GM23248 (cell line): Measurements from ENCODE around the gene ZNF668. TPM values are rescaled to one million over a fixed set of nuclear protein-coding genes. Genes with fewer than 3 reads are reported as not detected.

Experiments used
- DNase-seq: peaks from one replicate; pipeline ENCODE4 v3.0.0-alpha.2; 2015
- H2AFZ ChIP-seq: fragments of 200-600 bp; sonication (generic); 2 replicates; pipeline ENCODE4 v1.6.1; 2016; ENCODE audit warnings: antibody characterized with exemption
- H3F3A ChIP-seq: fragments of 200-600 bp; sonication (generic); 2 replicates; pipeline ENCODE4 v1.6.1; 2016; ENCODE audit warnings: mild to moderate bottlenecking, antibody characterized with exemption, mixed run types; ENCODE audit not compliant: insufficient read depth
- H3K27ac ChIP-seq: fragments of 200-600 bp; sonication (generic); 2 replicates; pipeline ENCODE4 v1.5.1; 2016; ENCODE audit warnings: mild to moderate bottlenecking
- H3K27me3 ChIP-seq: fragments of 200-600 bp; sonication (generic); replicated peaks from 2 replicates; pipeline ENCODE4 v1.6.1; 2016; ENCODE audit warnings: mild to moderate bottlenecking; ENCODE audit not compliant: insufficient read depth
- H3K36me3 ChIP-seq: fragments of 200-600 bp; sonication (generic); 2 replicates; pipeline ENCODE4 v1.6.1; 2016; ENCODE audit warnings: low read depth, mild to moderate bottlenecking
- H3K4me1 ChIP-seq: fragments of 200-600 bp; sonication (generic); 2 replicates; pipeline ENCODE4 v1.6.1; 2016; ENCODE audit warnings: mild to moderate bottlenecking; ENCODE audit not compliant: insufficient read depth
- H3K4me2 ChIP-seq: fragments of 200-600 bp; sonication (generic); one replicate; pipeline ENCODE4 v1.6.1; 2016; ENCODE audit warnings: mild to moderate bottlenecking; ENCODE audit not compliant: unreplicated experiment
- H3K4me3 ChIP-seq: fragments of 200-600 bp; sonication (generic); 2 replicates; pipeline ENCODE4 v1.5.1; 2016; ENCODE audit warnings: mild to moderate bottlenecking
- H3K79me2 ChIP-seq: fragments of 200-600 bp; sonication (generic); 2 replicates; pipeline ENCODE4 v1.6.1; 2016; ENCODE audit warnings: mild to moderate bottlenecking; ENCODE audit not compliant: insufficient read depth
- H3K9ac ChIP-seq: fragments of 200-600 bp; sonication (generic); 2 replicates; pipeline ENCODE4 v1.6.1; 2016; ENCODE audit warnings: mild to moderate bottlenecking
- H3K9me2 ChIP-seq: fragments of 200-600 bp; sonication (generic); 2 replicates; pipeline ENCODE4 v1.6.1; 2016; ENCODE audit warnings: mixed run types, mild to moderate bottlenecking, moderate library complexity; ENCODE audit not compliant: insufficient read depth
- H3K9me3 ChIP-seq: fragments of 200-600 bp; sonication (generic); one replicate; pipeline ENCODE4 v1.6.1; 2017; ENCODE audit warnings: low read depth
- H4K20me1 ChIP-seq: fragments of 200-600 bp; sonication (generic); 2 replicates; pipeline ENCODE4 v1.6.0; 2016; ENCODE audit not compliant: insufficient read depth
- EZH2 ChIP-seq: fragments of 200-600 bp; sonication (generic); IDR thresholded peaks from 2 replicates; pipeline ENCODE4 v1.6.1; 2018; ENCODE audit warnings: antibody characterized with exemption, mild to moderate bottlenecking; ENCODE audit not compliant: insufficient read depth, poor library complexity, severe bottlenecking
- EZH2phosphoT487 ChIP-seq: fragments of 200-600 bp; sonication (generic); IDR thresholded peaks from 2 replicates; pipeline ENCODE4 v1.6.1; 2018; ENCODE audit warnings: antibody characterized with exemption, moderate library complexity, mild to moderate bottlenecking, low read depth; ENCODE audit not compliant: insufficient read depth
- WGBS, 2 experiments: methylation state at CpG; one replicate each; pipeline ENCODE4 v1.1.6; 2015 to 2017; ENCODE audit warnings: low lambda C conversion rate in 2 of 2, low coverage in 1 of 2; ENCODE audit errors: missing lambda C conversion rate in 2 of 2; 5-methylcytosine and 5-hydroxymethylcytosine counted together
- in situ Hi-C: fragments of 300-500 bp; cut with MboI; formaldehyde crosslinking; loops from 2 replicates; pipeline ENCODE4 v1.15.0; 2020
- polyA plus RNA-seq: library from polyadenylated mRNA; unstranded; fragments of >200 nt; fragmentation: Nextera tagmentation; extraction: Ambion mirVana; gene quantifications from 2 replicates; pipeline ENCODE4 v1.2.1, GENCODE V29; 2016
- total RNA-seq: library from RNA; depleted of rRNA; stranded (reverse); fragments of >200 nt; shearing (Covaris generic); gene quantifications from 2 replicates; pipeline ENCODE4 v1.2.3, GENCODE V29; 2014

The ZNF668 gene
- total and polyA plus RNA-seq, 2 experiments from 2014 or later = 19.5 to 21.8 TPM

GRCh38 chr16:31072540-31073141 lies 1.4 kb downstream of the ZNF668 start:
- H3K9me2 ChIP-seq = no peaks in the 10 kb centered on the region
- peak; percentile 72 for DNase-seq
- H4K20me1 ChIP-seq = no peaks in the 10 kb centered on the region
- H3K27me3 ChIP-seq = no peaks in the 10 kb centered on the region
- peak overlapping the region; percentile 82 for H3K4me2 ChIP-seq
- peaks cover 2% of the 10 kb centered on the region; the same call in 1 of the 2 replicates for H3K36me3 ChIP-seq
- peaks cover 18% of the 10 kb centered on the region for H3K4me1 ChIP-seq
- no peak for TF ChIP-seq EZH2
- no peak for TF ChIP-seq EZH2phosphoT487
- H3F3A ChIP-seq = peaks cover 19% of the 10 kb centered on the region
- H3K9ac ChIP-seq = peak overlapping the region; percentile 96
- H2AFZ ChIP-seq = peak overlapping the region; percentile 70
- in situ Hi-C loops = no loop called here
- WGBS, 2 experiments = 0 to 1% methylated on average over 27 of the region's 27 CpGs
- H3K9me3 ChIP-seq = no peaks in the 10 kb centered on the region
- H3K79me2 ChIP-seq = peaks cover 88% of the 10 kb centered on the region
- peak overlapping the region; percentile 94 for H3K27ac ChIP-seq
- peak overlapping the region; percentile 93 for H3K4me3 ChIP-seq

DNA sequence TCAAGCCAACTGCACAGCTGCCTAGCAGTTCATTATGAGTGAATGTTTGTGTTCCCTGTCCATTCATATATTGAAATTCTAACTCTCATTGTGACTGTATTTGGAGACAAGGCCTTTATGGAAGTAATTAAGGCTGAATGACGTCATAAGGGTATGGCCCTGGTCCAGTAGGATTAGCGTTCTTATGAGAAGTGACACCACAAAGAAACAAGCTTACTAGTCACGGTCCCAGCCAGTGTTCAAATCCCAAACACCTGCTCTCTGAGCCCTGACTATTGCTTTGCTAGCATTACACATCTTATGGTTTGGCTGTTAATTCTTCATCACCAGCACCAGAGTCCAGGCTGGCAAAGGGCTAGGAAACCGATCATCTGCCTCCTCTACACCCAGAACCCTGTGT lies 2.2 kb downstream of the ZNF668 start:
- peaks cover 88% of the 10 kb centered on the region for H3K79me2 ChIP-seq
- WGBS, 2 experiments = 3% methylated on average over 4 of the region's 4 CpGs
- in situ Hi-C loops = no loop called here

GRCh38 chr16:31067342-31067741 lies 6.7 kb downstream of the ZNF668 start:
- Histone ChIP-seq H3K9me2 (no peaks in the 10 kb centered on the region), H4K20me1 (no peaks in the 10 kb centered on the region), H3K4me2 (no peak overlapping the region), H3K27ac (no peak overlapping the region), H3K4me1 (peaks cover 33% of the 10 kb centered on the region), H3K9me3 (no peaks in the 10 kb centered on the region), H2AFZ (no peak overlapping the region), H3K27me3 (no peaks in the 10 kb centered on the region), H3K79me2 (peaks cover 90% of the 10 kb centered on the region), H3K9ac (no peak overlapping the region), H3K4me3 (no peak overlapping the region), H3K36me3 (no peaks in the 10 kb centered on the region), H3F3A (peaks cover 32% of the 10 kb centered on the region)
- DNase-seq = no peak
- in situ Hi-C loops = no loop called here
- TF ChIP-seq EZH2phosphoT487 (no peak), EZH2 (no peak)
- 94 to 95% methylated on average over 3 of the region's 3 CpGs for WGBS, 2 experiments

More for the DNA sequence above, 2.2 kb downstream of the ZNF668 start:
- no peaks in the 10 kb centered on the region for H3K9me2 ChIP-seq
- no peaks in the 10 kb centered on the region for H4K20me1 ChIP-seq
- H3K4me3 ChIP-seq = peak overlapping the region; percentile 93
- H2AFZ ChIP-seq = peak overlapping the region; percentile 70; the same call in 1 of the 2 replicates
- H3F3A ChIP-seq = peaks cover 19% of the 10 kb centered on the region
- H3K27ac ChIP-seq = peak overlapping the region; percentile 94
- peak overlapping the region; percentile 96 for H3K9ac ChIP-seq
- peak overlapping the region; percentile 82 for H3K4me2 ChIP-seq
- TF ChIP-seq EZH2phosphoT487 (no peak), EZH2 (no peak)
- H3K9me3 ChIP-seq = no peaks in the 10 kb centered on the region
- H3K4me1 ChIP-seq = peaks cover 18% of the 10 kb centered on the region
- no peaks in the 10 kb centered on the region for H3K27me3 ChIP-seq
- H3K36me3 ChIP-seq = no peaks in the 10 kb centered on the region
- peak; percentile 90 for DNase-seq

GRCh38 chr16:31064882-31065461 lies 9.1 kb downstream of the ZNF668 start:
- 0 to 4% methylated on average over 4 of the region's 4 CpGs for WGBS, 2 experiments
- Histone ChIP-seq H3K4me3 (peak overlapping the region; percentile 37), H3K4me2 (peak overlapping the region; percentile 72)

More at GRCh38 chr16:31064882-31065461, 9.1 kb downstream of the ZNF668 start:
- Histone ChIP-seq H3K9me3 (no peaks in the 10 kb centered on the region), H3K9ac (peak overlapping the region; percentile 72), H3F3A (peaks cover 20% of the 10 kb centered on the region), H4K20me1 (no peaks in the 10 kb centered on the region), H3K27ac (peak overlapping the region; percentile 92), H3K9me2 (no peaks in the 10 kb centered on the region), H3K36me3 (peaks cover 4% of the 10 kb centered on the region; the same call in 1 of the 2 replicates), H3K79me2 (peaks cover 90% of the 10 kb centered on the region), H3K27me3 (no peaks in the 10 kb centered on the region), H3K4me1 (peaks cover 20% of the 10 kb centered on the region), H2AFZ (peak overlapping the region; percentile 73)
- in situ Hi-C loops = no loop called here
- no peak for TF ChIP-seq EZH2phosphoT487
- no peak for TF ChIP-seq EZH2
- peak; percentile 99 for DNase-seq
